Suppressor macrophage treated with lipopolysaccharide for 1 hour (primary cell): Measurements from ENCODE around the gene LEMD3.
"Not testable (repeated sequence)": the region's sequence is repeated elsewhere in the genome, so short reads cannot be mapped to it uniquely, and the experiment has no call there.

ENCODE experiments used
- DNase-seq, 3 donors: peaks; one replicate each; pipeline ENCODE4 v3.0.0-alpha.2; 2020 to 2022

LEMD3 gene

DNA sequence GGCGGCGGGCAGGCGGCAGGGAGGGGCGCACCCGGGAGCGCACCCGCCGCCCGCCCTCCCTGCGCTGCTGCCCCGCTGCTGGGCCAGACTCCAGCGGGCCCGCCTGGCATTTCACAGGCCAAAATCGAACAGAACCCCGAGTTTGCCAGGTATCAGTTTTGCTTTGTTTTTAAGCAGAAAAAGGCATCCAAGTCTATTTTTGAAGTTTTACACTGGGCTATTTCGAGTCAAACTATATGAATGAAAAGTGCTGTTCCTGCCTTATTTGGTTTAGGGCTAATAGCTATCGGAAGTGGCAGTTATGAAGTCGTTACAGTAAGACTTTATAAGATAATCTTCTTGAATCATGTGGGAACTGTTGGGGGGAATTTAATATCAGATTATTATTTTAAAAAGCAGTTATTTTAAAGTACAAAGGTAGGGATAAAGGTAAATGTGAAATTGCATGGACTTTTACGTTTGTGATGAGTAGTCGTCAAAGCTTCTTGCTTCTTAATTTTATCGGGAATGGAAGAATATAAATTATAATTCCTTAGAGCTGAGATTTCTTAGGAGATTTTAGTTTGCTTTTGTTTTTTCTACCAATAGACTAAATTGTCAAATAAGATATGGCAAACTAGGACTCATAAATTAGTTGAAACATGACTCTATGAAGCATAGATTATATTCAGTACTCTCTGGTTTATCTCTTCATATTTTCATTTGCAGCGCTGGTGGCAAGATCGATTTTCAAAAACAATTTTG, 110.2 kb downstream of the LEMD3 start:
- DNase-seq = peak in 2 of 3 donors; percentile 18 to 43

DNA sequence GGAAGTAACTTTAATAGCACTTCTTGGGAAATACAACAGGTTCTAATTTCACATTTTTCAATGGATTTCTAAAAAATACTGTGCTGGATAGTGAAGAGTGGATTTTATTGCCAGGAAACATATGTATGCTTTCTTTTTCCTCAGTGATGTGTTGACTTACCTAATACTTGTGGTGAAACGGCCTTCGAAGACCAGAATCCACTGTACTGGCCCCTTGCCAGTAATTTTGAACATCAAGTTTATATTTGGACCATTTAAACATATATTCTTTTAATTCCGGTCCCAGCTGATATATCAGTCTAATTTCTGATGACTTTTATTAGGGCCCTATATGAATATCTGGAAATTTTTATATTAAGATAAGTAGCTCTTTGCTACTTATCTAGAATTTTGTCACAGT, 110.9 kb downstream of the LEMD3 start:
- DNase-seq = no peak

DNA sequence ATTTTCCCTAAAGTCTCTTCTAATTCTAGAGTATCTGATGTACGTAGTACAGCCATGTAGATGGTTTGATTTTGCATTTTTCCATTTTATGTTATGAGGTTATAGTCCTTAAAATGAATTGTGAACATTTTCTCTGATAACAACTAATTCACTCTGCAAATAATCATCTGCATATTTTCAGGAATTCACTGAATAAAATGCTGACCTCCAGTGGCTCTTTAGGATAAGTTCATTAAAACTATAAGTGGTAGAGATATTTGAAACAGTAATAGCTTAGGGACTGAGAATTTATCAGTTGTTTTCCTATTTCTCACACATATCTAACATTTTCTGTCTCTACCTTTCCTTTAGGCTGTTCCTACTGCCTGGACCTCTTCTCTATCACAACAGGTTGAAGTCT, 113.5 kb downstream of the LEMD3 start:
- no peak for DNase-seq

DNA sequence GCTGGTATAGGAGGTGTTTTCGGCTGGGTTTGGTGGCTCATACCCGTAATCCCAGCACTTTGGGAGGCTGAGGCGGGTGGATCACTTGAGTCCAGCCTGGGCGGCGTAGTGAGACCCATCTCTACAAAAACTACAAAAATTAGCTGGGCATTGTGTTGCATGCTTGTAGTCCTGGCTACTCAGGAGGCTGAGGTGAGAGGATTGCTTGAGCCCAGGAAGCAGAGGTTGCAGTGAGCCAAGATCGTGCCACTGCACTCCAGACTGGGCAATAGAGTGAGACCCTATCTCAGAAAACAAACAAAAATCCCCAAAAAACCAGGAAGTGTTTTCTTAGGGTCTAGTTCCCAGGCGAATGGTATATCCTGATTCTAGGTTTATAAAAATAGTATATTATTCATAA, 116.1 kb downstream of the LEMD3 start:
- not testable (repeated sequence) for DNase-seq

DNA sequence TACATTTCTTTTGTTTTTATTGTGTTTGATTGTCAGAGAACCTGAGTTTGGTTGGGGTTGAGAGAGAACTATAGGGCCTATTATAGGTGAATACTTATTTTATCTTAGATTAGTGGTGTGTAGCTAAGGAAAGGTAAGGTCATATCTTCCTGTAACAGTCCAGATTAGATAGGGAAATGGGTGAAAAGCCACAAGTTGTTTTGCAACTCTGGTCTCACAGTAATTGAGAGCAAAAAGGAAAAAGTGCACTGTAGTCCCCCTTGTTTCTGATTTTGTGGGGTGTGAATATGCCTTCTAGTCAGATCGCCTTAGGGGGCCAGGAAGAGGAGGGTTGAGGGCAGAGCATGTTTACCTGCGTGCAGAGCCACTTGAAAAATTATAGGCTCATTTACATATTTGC, 118.0 kb downstream of the LEMD3 start:
- DNase-seq = no peak

DNA sequence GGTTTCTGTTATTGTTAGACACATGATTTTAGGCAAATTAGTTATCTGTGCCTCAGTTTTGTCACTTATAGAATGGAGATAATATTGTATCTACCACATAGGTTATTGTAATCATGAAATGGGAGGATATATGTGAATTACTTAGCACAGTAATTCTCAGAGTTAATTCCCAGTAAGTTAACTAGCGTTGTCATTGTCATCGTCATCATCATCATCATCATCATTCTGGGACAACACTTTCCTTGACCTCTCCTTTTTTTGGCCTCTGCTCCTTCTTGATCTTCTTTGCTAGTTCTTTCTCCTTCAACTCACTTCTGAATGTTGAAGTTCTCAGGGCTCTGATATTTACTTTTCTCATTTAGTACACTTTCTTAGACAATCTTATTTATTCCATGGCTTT, 122.9 kb downstream of the LEMD3 start:
- DNase-seq = no peak

DNA sequence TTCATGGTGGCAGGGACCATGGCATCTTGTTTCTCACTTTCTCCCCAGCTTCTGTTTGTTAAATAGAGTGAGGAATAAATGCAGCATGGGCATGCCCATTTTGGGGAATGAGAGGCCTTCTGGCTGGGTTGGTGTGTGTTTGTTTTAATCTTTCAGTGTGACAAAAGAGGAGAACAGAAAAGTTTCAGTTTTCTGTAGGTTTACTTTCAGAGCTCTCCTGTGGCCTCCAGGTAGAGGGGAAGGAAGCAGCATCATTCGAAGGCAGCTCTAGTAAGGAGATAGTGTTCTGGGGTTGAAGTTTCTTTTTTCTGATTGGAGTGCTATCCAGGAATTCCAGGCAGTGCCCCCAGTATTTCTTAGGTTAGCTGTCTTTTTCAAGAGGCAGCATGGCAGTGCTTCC, 124.4 kb downstream of the LEMD3 start:
- DNase-seq = no peak

DNA sequence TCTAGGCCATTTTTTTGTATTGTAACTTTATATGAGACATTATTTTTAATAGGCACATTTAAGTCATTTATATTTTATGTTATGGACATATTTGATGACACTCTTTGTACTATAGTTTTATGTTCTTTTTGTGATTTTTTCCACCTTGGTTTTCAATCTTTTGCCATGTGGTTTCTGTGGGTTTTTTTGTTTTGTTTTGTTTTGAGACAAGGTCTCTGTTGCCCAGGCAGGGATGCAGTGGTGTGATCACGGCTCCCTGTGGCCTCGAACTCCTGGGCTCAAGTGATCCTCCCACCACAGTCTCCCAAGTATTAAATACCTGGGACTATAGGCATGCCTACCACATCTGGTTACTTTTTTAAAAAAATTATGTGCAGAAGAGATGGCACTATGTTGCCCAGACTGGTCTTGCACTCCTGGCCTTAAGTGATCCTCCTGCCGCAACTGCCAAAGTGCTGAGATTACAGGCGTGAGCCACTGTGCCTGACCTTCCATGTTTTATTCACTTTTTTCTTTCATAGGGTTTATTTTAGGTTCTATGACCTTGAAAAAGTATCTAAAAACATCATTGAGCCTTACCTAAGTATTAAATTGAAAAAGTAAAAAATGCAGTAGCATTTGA, 125.4 kb downstream of the LEMD3 start:
- no peak for DNase-seq

DNA sequence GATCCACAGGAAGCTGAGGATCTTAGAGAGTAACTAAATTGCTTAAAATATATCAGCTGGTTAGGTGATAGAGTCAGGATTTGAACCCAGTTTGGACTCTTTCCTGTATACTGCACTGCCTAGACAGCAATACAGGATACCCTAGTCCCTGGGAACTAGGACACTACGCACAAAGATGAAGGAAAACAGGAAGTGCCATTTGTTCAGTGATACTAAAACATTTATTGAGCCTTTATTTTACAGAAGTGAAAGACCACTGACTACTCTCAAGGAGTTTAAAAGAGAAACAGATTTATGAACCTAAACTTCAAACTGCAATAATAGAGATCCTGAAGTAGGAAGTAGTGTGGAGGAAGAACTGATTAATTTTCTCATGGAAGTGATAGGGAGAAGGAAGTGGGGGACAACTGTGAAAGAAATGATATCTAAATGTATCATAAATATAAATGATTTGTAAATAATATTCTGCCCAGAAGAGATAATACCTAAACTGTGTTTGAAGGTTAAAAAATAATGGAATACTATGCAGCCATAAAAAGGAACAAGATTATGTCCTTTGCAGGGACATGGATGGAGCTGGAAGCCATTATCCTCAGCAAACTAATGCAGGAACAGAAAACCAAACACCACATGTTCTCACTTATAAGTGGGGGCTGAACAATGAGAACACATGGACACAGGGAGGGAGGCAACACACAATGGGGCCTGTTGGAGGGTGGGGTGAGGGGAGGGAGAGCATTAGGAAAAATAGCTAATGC, 127.3 kb downstream of the LEMD3 start:
- DNase-seq = peak; percentile 13 to 51 (median 24)
